CD8-positive, alpha-beta memory T cell (primary cell): ENCODE data around the gene ALLC. TPM values are rescaled to one million over a fixed set of nuclear protein-coding genes. Genes with fewer than 3 reads are reported as not detected.

Experiments
- CTCF ChIA-PET: fragments of 350-600 bp; sonication (Branson Sonifier 250); formaldehyde crosslinking; loops from one replicate; lab custom pipeline; 2021; ENCODE audit warnings: antibody characterized with exemption; lab: Charles Lee
- POLR2A ChIA-PET: fragments of 350-600 bp; sonication (Branson Sonifier 250); formaldehyde crosslinking; loops from one replicate; lab custom pipeline; 2021; ENCODE audit warnings: antibody characterized with exemption; lab: Charles Lee
- DNase-seq, 5 donors: peaks; one replicate each; pipeline versions ENCODE4 v3.0.0 to v3.0.0-alpha.2; 2020 to 2022; ENCODE audit warnings: mixed read lengths in 1 of 5
- H3K27ac ChIP-seq: one replicate; pipeline ENCODE4 v1.7.0; 2013; ENCODE audit warnings: low read depth, mild to moderate bottlenecking, low read length, moderate library complexity
- H3K27me3 ChIP-seq: 2 replicates; pipeline ENCODE4 v1.7.0; 2013; ENCODE audit warnings: low read length, mild to moderate bottlenecking; ENCODE audit not compliant: insufficient read depth, poor library complexity, severe bottlenecking
- H3K36me3 ChIP-seq: 2 replicates; pipeline ENCODE4 v1.7.0; 2013; ENCODE audit warnings: mild to moderate bottlenecking, low read length, moderate library complexity; ENCODE audit not compliant: insufficient read depth
- H3K4me1 ChIP-seq: 2 replicates; pipeline ENCODE4 v1.7.0; 2013; ENCODE audit warnings: mild to moderate bottlenecking, low read length, moderate library complexity; ENCODE audit not compliant: insufficient read depth
- H3K4me3 ChIP-seq: 2 replicates; pipeline ENCODE4 v1.7.0; 2013; ENCODE audit warnings: mild to moderate bottlenecking, low read length
- H3K9me3 ChIP-seq: 2 replicates; pipeline ENCODE4 v1.7.0; 2013; ENCODE audit warnings: mild to moderate bottlenecking, low read length
- H3K27ac Mint-ChIP-seq, 8 donors: one replicate each; pipeline ENCODE4 v1.8.0; 2020 to 2021; ENCODE audit warnings: mixed read lengths in 8 of 8, mild to moderate bottlenecking in 6 of 8, inconsistent platforms in 3 of 8, moderate library complexity in 3 of 8
- H3K27me3 Mint-ChIP-seq, 2 donors: one replicate each; pipeline ENCODE4 v1.8.0; 2020 to 2021; ENCODE audit warnings: mixed read lengths in 2 of 2, mild to moderate bottlenecking in 1 of 2, moderate library complexity in 1 of 2
- H3K36me3 Mint-ChIP-seq, 3 donors: one replicate each; pipeline ENCODE4 v1.8.0; 2020 to 2021; ENCODE audit warnings: mixed read lengths in 3 of 3, inconsistent platforms in 1 of 3, mild to moderate bottlenecking in 1 of 3
- H3K4me1 Mint-ChIP-seq, 3 donors: one replicate each; pipeline ENCODE4 v1.8.0; 2020 to 2021; ENCODE audit warnings: mixed read lengths in 3 of 3, inconsistent platforms in 1 of 3, mild to moderate bottlenecking in 1 of 3
- H3K4me3 Mint-ChIP-seq, 7 donors: one replicate each; pipeline ENCODE4 v1.8.0; 2020 to 2021; ENCODE audit warnings: mixed read lengths in 7 of 7, mild to moderate bottlenecking in 6 of 7, moderate library complexity in 4 of 7, inconsistent platforms in 2 of 7
- H3K9me3 Mint-ChIP-seq, 5 donors: one replicate each; pipeline ENCODE4 v1.8.0; 2020 to 2022; ENCODE audit warnings: mixed read lengths in 5 of 5, mild to moderate bottlenecking in 3 of 5, moderate library complexity in 2 of 5, inconsistent platforms in 1 of 5
- polyA plus RNA-seq: library from polyadenylated mRNA; unstranded; fragments of 300-500 nt; fragmentation: Illumina TruSeq; gene quantifications from one replicate; pipeline ENCODE4 v1.2.3, GENCODE V29; 2021
- total RNA-seq, 2 experiments: library from RNA; stranded (reverse); gene quantifications; one replicate each; pipeline ENCODE4 v1.2.3, GENCODE V29; 2021

The ALLC gene
- total and polyA plus RNA-seq, 3 experiments from 2014 or later, result not detected

DNA sequence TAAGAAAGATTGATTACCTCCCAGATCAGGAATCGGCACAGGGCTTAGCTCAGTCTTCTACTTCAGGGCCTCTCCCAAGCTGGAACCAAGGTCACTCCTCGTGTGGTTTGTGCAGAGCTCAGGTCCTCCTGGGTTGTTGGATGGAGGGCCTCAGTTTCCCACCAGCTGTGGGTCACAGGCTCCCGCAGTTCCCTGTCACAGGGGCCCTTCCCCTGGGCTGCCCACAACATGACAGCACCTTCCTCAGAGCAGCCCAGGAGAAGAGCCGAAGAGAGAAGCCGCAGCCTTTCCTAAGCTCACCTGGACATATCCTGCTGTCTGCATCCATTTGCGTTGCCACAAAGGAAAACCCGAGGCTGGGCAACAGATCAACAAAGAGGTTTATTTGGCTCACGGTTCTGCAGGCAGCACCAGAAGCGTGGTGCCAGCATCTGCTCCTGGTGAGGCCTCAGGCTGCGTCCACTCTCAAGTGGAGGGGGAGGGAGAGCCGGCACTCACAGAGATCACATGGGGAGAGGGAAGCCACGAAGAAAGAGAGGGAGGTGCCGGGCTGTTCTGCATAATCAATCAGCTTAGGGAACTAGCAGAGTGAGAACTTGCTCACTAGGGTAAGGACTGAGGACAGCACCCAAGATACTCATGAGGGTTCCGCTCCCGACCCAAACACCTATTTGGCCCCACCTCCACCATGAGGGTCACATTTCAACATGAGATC, 13.0 kb upstream of the ALLC start:
- Histone ChIP-seq H3K36me3 (no peaks in the 10 kb centered on the region), H3K4me1 (no peaks in the 10 kb centered on the region), H3K9me3 (no peaks in the 10 kb centered on the region), H3K4me3 (no peak overlapping the region), H3K27me3 (no peaks in the 10 kb centered on the region), H3K27ac (no peak overlapping the region)
- H3K36me3 Mint-ChIP-seq, result no peaks in the 10 kb centered on the region
- no peaks in the 10 kb centered on the region for H3K4me1 Mint-ChIP-seq
- ChIA-PET CTCF (interaction anchor here (1.3 to 1.5 kb wide), 2 partner anchors 12 to 35 kb away, joined by 3 to 4 read pairs; no protein-coding TSS in a partner anchor), POLR2A (no interaction called here)
- peak overlapping the region in 1 of 8 donors; percentile 47 for H3K27ac Mint-ChIP-seq
- no peak overlapping the region for H3K4me3 Mint-ChIP-seq
- H3K9me3 Mint-ChIP-seq, result no peaks in the 10 kb centered on the region
- H3K27me3 Mint-ChIP-seq, result peaks cover 0 to 4% of the 10 kb centered on the region in 2 donors
- no peak for DNase-seq

DNA sequence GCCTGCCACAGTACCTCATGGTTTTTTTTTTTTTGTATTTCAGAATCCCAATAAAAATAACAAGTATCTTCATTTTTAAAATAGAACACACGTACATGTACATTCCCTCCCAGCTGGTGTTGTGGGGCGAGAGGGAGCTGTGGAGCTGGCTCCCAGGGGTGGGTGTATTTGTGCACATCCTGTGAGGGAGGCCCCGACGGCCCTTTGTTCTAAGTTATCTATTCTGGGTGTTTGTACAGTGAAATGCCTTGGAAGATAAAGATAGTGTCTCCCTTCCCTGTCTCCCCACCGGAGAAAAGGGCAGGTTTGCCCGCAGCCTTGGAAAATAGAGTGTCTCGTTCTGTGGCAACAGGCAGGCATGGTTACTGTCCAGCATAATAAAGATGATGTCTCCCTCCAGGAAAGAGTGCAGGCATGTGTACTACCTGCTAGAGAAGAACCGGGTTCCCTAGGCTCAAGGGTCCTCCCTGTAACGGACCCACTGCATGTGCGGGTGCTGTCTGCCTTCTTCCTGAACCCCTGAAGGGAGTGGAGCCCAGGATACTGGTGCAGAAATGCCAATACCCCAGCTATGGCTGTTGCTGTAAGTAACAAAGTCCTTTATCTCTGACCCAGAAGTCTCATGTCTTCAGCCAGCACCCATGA, 12.1 kb upstream of the ALLC start:
- CTCF ChIA-PET, result no interaction called here

GRCh38 chr2:3646446-3646845, 11.6 kb upstream of the ALLC start:
- DNase-seq, result no peak
- Histone ChIP-seq H3K9me3 (no peaks in the 10 kb centered on the region), H3K27me3 (no peaks in the 10 kb centered on the region), H3K4me1 (peaks cover 5% of the 10 kb centered on the region), H3K4me3 (no peak overlapping the region), H3K27ac (no peak overlapping the region), H3K36me3 (no peaks in the 10 kb centered on the region)
- no peak overlapping the region for H3K4me3 Mint-ChIP-seq
- ChIA-PET CTCF (no interaction called here), POLR2A (interaction anchor here (1.1 kb wide), 1 partner anchor 10 kb away, joined by 3 read pairs; no protein-coding TSS in a partner anchor)
- H3K27ac Mint-ChIP-seq, result peak overlapping the region in 1 of 8 donors; percentile 76
- H3K9me3 Mint-ChIP-seq, result no peaks in the 10 kb centered on the region
- H3K4me1 Mint-ChIP-seq, result peaks cover 5 to 9% (median 7%) of the 10 kb centered on the region in 3 donors
- H3K27me3 Mint-ChIP-seq, result peaks cover 0 to 8% of the 10 kb centered on the region in 2 donors
- H3K36me3 Mint-ChIP-seq, result no peaks in the 10 kb centered on the region

More for the DNA sequence above, 12.1 kb upstream of the ALLC start:
- no peaks in the 10 kb centered on the region for H3K9me3 Mint-ChIP-seq
- no peak overlapping the region for H3K4me3 Mint-ChIP-seq
- POLR2A ChIA-PET, result interaction anchor here (1.1 kb wide), 1 partner anchor 9 kb away, joined by 3 read pairs; no protein-coding TSS in a partner anchor
- Histone ChIP-seq H3K36me3 (no peaks in the 10 kb centered on the region), H3K4me1 (peaks cover 4% of the 10 kb centered on the region), H3K27ac (no peak overlapping the region), H3K4me3 (no peak overlapping the region), H3K27me3 (no peaks in the 10 kb centered on the region), H3K9me3 (no peaks in the 10 kb centered on the region)
- H3K27me3 Mint-ChIP-seq, result peaks cover 0 to 5% of the 10 kb centered on the region in 2 donors
- no peaks in the 10 kb centered on the region for H3K36me3 Mint-ChIP-seq
- no peak for DNase-seq
- peaks cover 2 to 3% (median 3%) of the 10 kb centered on the region in 3 donors for H3K4me1 Mint-ChIP-seq
- H3K27ac Mint-ChIP-seq, result no peak overlapping the region

GRCh38 chr2:3647246-3647645, 10.8 kb upstream of the ALLC start:
- no peak for DNase-seq
- H3K9me3 Mint-ChIP-seq, result no peaks in the 10 kb centered on the region
- H3K9me3 ChIP-seq, result no peaks in the 10 kb centered on the region
- peaks cover 11 to 17% (median 15%) of the 10 kb centered on the region in 3 donors for H3K4me1 Mint-ChIP-seq
- no peaks in the 10 kb centered on the region for H3K36me3 Mint-ChIP-seq
- no peaks in the 10 kb centered on the region for H3K27me3 ChIP-seq
- H3K27ac ChIP-seq, result no peak overlapping the region
- no peak overlapping the region for H3K4me3 Mint-ChIP-seq
- peaks cover 0 to 10% of the 10 kb centered on the region in 2 donors for H3K27me3 Mint-ChIP-seq
- ChIA-PET POLR2A (no interaction called here), CTCF (no interaction called here)
- no peaks in the 10 kb centered on the region for H3K36me3 ChIP-seq
- no peak overlapping the region for H3K27ac Mint-ChIP-seq
- no peak overlapping the region for H3K4me3 ChIP-seq
- peaks cover 6% of the 10 kb centered on the region for H3K4me1 ChIP-seq

GRCh38 chr2:3647831-3648651, 10.0 kb upstream of the ALLC start:
- Mint-ChIP-seq H3K36me3 (no peaks in the 10 kb centered on the region), H3K27ac (no peak overlapping the region), H3K9me3 (no peaks in the 10 kb centered on the region), H3K4me3 (no peak overlapping the region), H3K4me1 (peaks cover 11 to 18% (median 16%) of the 10 kb centered on the region in 3 donors), H3K27me3 (peaks cover 0 to 8% of the 10 kb centered on the region in 2 donors)
- no peaks in the 10 kb centered on the region for H3K36me3 ChIP-seq
- H3K27ac ChIP-seq, result no peak overlapping the region
- no peak overlapping the region for H3K4me3 ChIP-seq
- peaks cover 9% of the 10 kb centered on the region for H3K4me1 ChIP-seq
- no peaks in the 10 kb centered on the region for H3K9me3 ChIP-seq
- no peaks in the 10 kb centered on the region for H3K27me3 ChIP-seq
- DNase-seq, result no peak
- ChIA-PET CTCF (no interaction called here), POLR2A (no interaction called here)

DNA sequence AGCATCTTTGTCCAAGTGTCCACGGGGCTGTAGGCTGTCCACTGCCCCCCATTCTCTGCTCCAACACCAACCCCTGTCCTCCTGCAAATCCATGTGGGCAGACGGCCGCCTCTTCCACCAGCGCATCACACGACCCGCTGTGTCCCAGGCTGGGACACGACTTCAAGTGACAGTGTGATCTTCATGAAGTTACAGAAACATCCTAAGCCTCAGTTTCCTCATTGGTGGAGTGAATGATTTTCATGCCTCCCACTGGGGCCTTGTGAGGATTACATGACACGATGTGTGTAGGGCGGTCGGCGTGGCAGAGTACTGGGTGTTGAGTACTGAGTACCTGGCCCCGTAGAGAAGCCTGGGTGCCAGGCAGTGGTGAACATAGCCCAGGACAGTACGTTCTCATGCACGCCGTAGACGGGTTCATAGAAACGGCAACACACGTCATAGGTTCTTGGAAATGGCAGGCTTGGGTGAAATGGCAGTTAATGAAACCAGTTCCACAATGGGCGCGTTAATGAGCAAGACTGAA, 9.3 kb upstream of the ALLC start:
- no peak for DNase-seq
- no peak overlapping the region for H3K27ac ChIP-seq
- H3K9me3 Mint-ChIP-seq, result no peaks in the 10 kb centered on the region
- peaks cover 11 to 18% (median 16%) of the 10 kb centered on the region in 3 donors for H3K4me1 Mint-ChIP-seq
- H3K27ac Mint-ChIP-seq, result no peak overlapping the region
- H3K4me3 Mint-ChIP-seq, result peak overlapping the region in 1 of 7 donors; percentile 38
- H3K4me1 ChIP-seq, result peaks cover 9% of the 10 kb centered on the region
- CTCF ChIA-PET, result no interaction called here
- no peaks in the 10 kb centered on the region for H3K36me3 ChIP-seq
- no peak overlapping the region for H3K4me3 ChIP-seq
- no peaks in the 10 kb centered on the region for H3K9me3 ChIP-seq
- POLR2A ChIA-PET, result no interaction called here
- H3K27me3 Mint-ChIP-seq, result peaks cover 0 to 8% of the 10 kb centered on the region in 2 donors
- H3K36me3 Mint-ChIP-seq, result no peaks in the 10 kb centered on the region
- no peaks in the 10 kb centered on the region for H3K27me3 ChIP-seq

DNA sequence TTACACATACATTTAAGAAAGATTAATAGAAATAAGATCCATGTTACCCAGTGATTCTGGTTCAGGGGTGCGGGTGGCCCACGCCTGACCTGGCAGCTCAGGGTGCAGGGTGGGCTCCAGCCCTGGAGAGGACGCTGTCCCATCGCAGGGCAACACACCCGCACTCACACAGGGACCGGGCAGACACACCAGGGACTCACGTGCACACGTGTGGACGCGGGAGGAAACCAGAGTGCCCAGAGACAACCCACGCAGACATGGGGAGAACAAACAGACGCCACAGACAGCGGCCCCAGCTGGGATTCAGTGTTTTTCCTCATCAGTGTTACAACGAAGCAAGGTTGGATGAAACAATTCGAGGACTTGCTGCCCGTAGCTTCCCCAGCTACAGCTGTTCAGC, 8.4 kb upstream of the ALLC start:
- Histone ChIP-seq H3K27ac (no peak overlapping the region), H3K4me3 (no peak overlapping the region), H3K4me1 (peaks cover 9% of the 10 kb centered on the region), H3K27me3 (no peaks in the 10 kb centered on the region), H3K9me3 (no peaks in the 10 kb centered on the region), H3K36me3 (no peaks in the 10 kb centered on the region)
- ChIA-PET POLR2A (no interaction called here), CTCF (interaction anchor here (1.3 to 5.4 kb wide), 2 partner anchors 91 to 226 kb away, joined by 5 to 61 read pairs; partner anchors contain the start of gene RNASEH1)
- no peaks in the 10 kb centered on the region for H3K36me3 Mint-ChIP-seq
- no peaks in the 10 kb centered on the region for H3K9me3 Mint-ChIP-seq
- no peak for DNase-seq
- peak overlapping the region in 1 of 8 donors; percentile 57 for H3K27ac Mint-ChIP-seq
- H3K4me1 Mint-ChIP-seq, result peaks cover 11 to 18% (median 16%) of the 10 kb centered on the region in 3 donors
- H3K4me3 Mint-ChIP-seq, result no peak overlapping the region
- H3K27me3 Mint-ChIP-seq, result peaks cover 0 to 11% of the 10 kb centered on the region in 2 donors
